Heart right ventricle (tissue), 16 donors: Measurements from ENCODE around the gene KRT1. TPM values are rescaled to one million over a fixed set of nuclear protein-coding genes. Genes with fewer than 3 reads are reported as not detected.

Experiments
- ATAC-seq, 8 donors: fragments of 200-7000 bp; cut with Tn5 transposase; one replicate each; pipeline ENCODE4 v1.9.1; 2020; ENCODE audit warnings: mild to moderate bottlenecking in 8 of 8, moderate library complexity in 8 of 8, moderate number of reproducible peaks in 1 of 8
- DNase-seq, 2 donors: peaks; one replicate each; pipeline ENCODE4 v3.0.0-alpha.2; 2020
- H3K27ac ChIP-seq, 10 donors: fragments of 200-600 bp; sonication (generic) in 2 of 10; one replicate each; pipeline versions ENCODE4 v1.5.0 to v1.8.0; 2020 to 2022; ENCODE audit warnings: mild to moderate bottlenecking in 3 of 10
- H3K27me3 ChIP-seq, 7 donors: fragments of 200-600 bp; one replicate each; pipeline ENCODE4 v1.8.0; 2021 to 2022; ENCODE audit warnings: mild to moderate bottlenecking in 2 of 7
- H3K36me3 ChIP-seq, 9 donors: fragments of 200-600 bp; sonication (generic) in 1 of 9; one replicate each; pipeline versions ENCODE4 v1.5.0 to v1.8.0; 2020 to 2022; ENCODE audit warnings: mild to moderate bottlenecking in 2 of 9
- H3K4me1 ChIP-seq, 9 donors: fragments of 200-600 bp; sonication (generic) in 1 of 9; one replicate each; pipeline versions ENCODE4 v1.5.0 to v1.8.0; 2020 to 2022; ENCODE audit warnings: mild to moderate bottlenecking in 4 of 9
- H3K4me3 ChIP-seq, 10 donors: fragments of 200-600 bp; sonication (generic) in 2 of 10; one replicate each; pipeline versions ENCODE4 v1.5.0 to v1.8.0; 2020 to 2022; ENCODE audit warnings: mild to moderate bottlenecking in 7 of 10, moderate library complexity in 2 of 10
- H3K9me3 ChIP-seq, 11 donors: fragments of 200-600 bp in 10 of 11; sonication (generic) in 2 of 11; one replicate each; pipeline versions ENCODE4 v1.5.0 to v1.8.0; 2013 to 2022; ENCODE audit warnings: mild to moderate bottlenecking in 2 of 11, control low read depth in 1 of 11, moderate library complexity in 1 of 11
- CTCF ChIP-seq, 9 donors: fragments of 200-600 bp; sonication (generic) in 2 of 9; IDR thresholded peaks; one replicate each; pipeline versions ENCODE4 v1.5.0 to v1.8.0; 2021 to 2022; ENCODE audit warnings: antibody characterized with exemption in 9 of 9, mild to moderate bottlenecking in 5 of 9, moderate library complexity in 1 of 9
- WGBS, 2 donors: extraction: QIAGEN DNeasy Blood & Tissue Kit; methylation state at CpG; one replicate each; pipeline ENCODE4 v1.1.7; 2013; ENCODE audit warnings: inconsistent platforms in 1 of 2; 5-methylcytosine and 5-hydroxymethylcytosine counted together
- intact Hi-C, 10 donors: fragments of 100-400 bp; cut with DNase I; formaldehyde crosslinking; loops; one replicate each; pipeline versions ENCODE4 v1.11.1 to v1.14.2; 2022
- polyA plus RNA-seq, 2 donors: library from polyadenylated mRNA; stranded (reverse); fragments of 200-250 nt; gene quantifications; one replicate each; pipeline ENCODE4 v1.2.3, GENCODE V29; 2013
- total RNA-seq, 10 donors: library from RNA; stranded (reverse); fragmentation: NEBNext Ultra II Directional in 3 of 10; extraction: Animal tissue kit (Norgen Biotek cat#: 25700) in 3 of 10; gene quantifications; one replicate each; pipeline versions ENCODE4 v1.2.1 to v1.2.4, GENCODE V29; 2021 to 2023
- donor health status: Arrhythmogenic right ventricular cardiomyopathy.
- donor health status: ischemic (EF 13 %, LVEDD 7.1; RV severe dilation, severe dysfunction).
- donor health status: healthy with polysubstance abuse.
- donor health status: DM: no; HTN: yes; CAD: no.
- donor health status: DM: no; HTN: no; CAD: no.
- donor health status: ischemic (EF 25% LVEDD 6.9; RV normal size, moderate dysfunction).
- donor health status: ischemic (EF 25% LVEDD 5.7; RV mildly dilated, moderate dysfunction).
- donor health status: healthy.
- donor health status: DM: yes; HTN: yes; CAD: no.
- donor health status: Ischemic cardiomyopathy.
- donor health status: ischemic (EF 35%, LVEDD 5.7; RV mildly dilated, moderate dysfunction).
- donor health status: nonischemic (EF 11% LVEDD 7.7; RV severe dilation, severe dysfunction).
- donor health status: DM: yes; HTN: yes; CAD: no.
- donor health status: PGD.
- donor health status: ischemic (EF 29% LVEDD 5.4; RV normal size, mild dysfunction).
- donor health status: nonischemic (EF 23%, LVEDD 6.1; RV moderate dilation, normal function).

The KRT1 gene
- total and polyA plus RNA-seq, 12 donors: not detected

GRCh38 chr12:52720365-52720886, 40.2 kb upstream of the KRT1 start:
- intact Hi-C loops: no loop called here
- no peak for ATAC-seq
- TF ChIP-seq CTCF (IDR thresholded peaks at IDR 0.05): no peak
- H3K27me3 ChIP-seq: peaks cover 7 to 34% (median 13%) of the 10 kb centered on the region in 7 donors
- H3K27ac ChIP-seq: no peak overlapping the region
- DNase-seq: no peak
- no peaks in the 10 kb centered on the region for H3K36me3 ChIP-seq
- no peak overlapping the region for H3K4me3 ChIP-seq
- WGBS, 2 donors: 80 to 91% methylated on average over 8 of the region's 8 CpGs
- H3K4me1 ChIP-seq: no peaks in the 10 kb centered on the region
- H3K9me3 ChIP-seq: no peaks in the 10 kb centered on the region

- Histone ChIP-seq H3K4me3 (no peak overlapping the region), H3K27me3 (peaks cover 25 to 68% (median 48%) of the 10 kb centered on the region in 7 donors), H3K9me3 (no peaks in the 10 kb centered on the region), H3K27ac (no peak overlapping the region), H3K4me1 (peaks cover 0 to 8% (median 0%) of the 10 kb centered on the region in 9 donors), H3K36me3 (no peaks in the 10 kb centered on the region)
- intact Hi-C loops: no loop called here
- DNase-seq: no peak
- no peak for ATAC-seq
- WGBS, 2 donors: 89 to 95% methylated on average over 5 of the region's 5 CpGs
- no peak for TF ChIP-seq CTCF (IDR thresholded peaks at IDR 0.05)
These were observed 35.9 kb upstream of the KRT1 start for GRCh38 chr12:52716061-52716460.

- Histone ChIP-seq H3K27ac (no peak overlapping the region), H3K36me3 (no peaks in the 10 kb centered on the region), H3K27me3 (peaks cover 25 to 67% (median 48%) of the 10 kb centered on the region in 7 donors), H3K4me3 (no peak overlapping the region), H3K4me1 (peaks cover 0 to 8% (median 0%) of the 10 kb centered on the region in 9 donors), H3K9me3 (no peaks in the 10 kb centered on the region)
- ATAC-seq (no peak), DNase-seq (no peak)
- intact Hi-C loops: no loop called here
- WGBS, 2 donors: 74 to 75% methylated on average over 14 of the region's 14 CpGs
- TF ChIP-seq CTCF (IDR thresholded peaks at IDR 0.05): no peak
These were observed 35.2 kb upstream of the KRT1 start for GRCh38 chr12:52715416-52715815.

- DNase-seq (no peak), ATAC-seq (no peak)
- peaks cover 0 to 8% (median 0%) of the 10 kb centered on the region in 9 donors for H3K4me1 ChIP-seq
- 79% methylated on average over 4 of the region's 4 CpGs for WGBS, 2 donors
- intact Hi-C loops: no loop called here
- H3K9me3 ChIP-seq: no peaks in the 10 kb centered on the region
- no peak overlapping the region for H3K27ac ChIP-seq
- no peak overlapping the region for H3K4me3 ChIP-seq
- peaks cover 25 to 67% (median 48%) of the 10 kb centered on the region in 7 donors for H3K27me3 ChIP-seq
- H3K36me3 ChIP-seq: no peaks in the 10 kb centered on the region
- TF ChIP-seq CTCF (IDR thresholded peaks at IDR 0.05): no peak
These were observed 34.7 kb upstream of the KRT1 start for GRCh38 chr12:52714887-52715281.
